Measurements from ENCODE around the gene HNF1B. TPM values are rescaled to one million over a fixed set of nuclear protein-coding genes. Genes with fewer than 3 reads are reported as not detected.

The HNF1B gene
- total RNA-seq, 6 donors from 2014 or later, result 14.4 to 31.4 (median 16.0) TPM

GRCh38 chr17:37740915-37741314 lies 3.9 kb downstream of the HNF1B start:
- Histone ChIP-seq H3K4me3 (peak overlapping the region in 1 of 4 donors; percentile 54), H3K27ac (peak overlapping the region; percentile 19 to 86 (median 84)), H3K4me1 (peaks cover 29 to 43% (median 35%) of the 10 kb centered on the region in 4 donors), H3K36me3 (no peaks in the 10 kb centered on the region), H3K27me3 (peaks cover 0 to 54% (median 24%) of the 10 kb centered on the region in 4 donors), H3K9me3 (no peaks in the 10 kb centered on the region)
- TF ChIP-seq CTCF (IDR thresholded peaks at IDR 0.05), result no peak
- TF ChIP-seq EP300 (IDR thresholded peaks at IDR 0.05), result no peak
- TF ChIP-seq POLR2A (IDR thresholded peaks at IDR 0.05), result no peak
- TF ChIP-seq POLR2AphosphoS5 (IDR thresholded peaks at IDR 0.05), result no peak
- WGBS, 2 donors, result 22 to 24% methylated on average over 4 of the region's 4 CpGs
- DNase-seq (no peak), ATAC-seq (ENCODE audit: low FRiP score in 2 of 2) (no peak)

GRCh38 chr17:37737971-37738370 lies 6.9 kb downstream of the HNF1B start:
- peaks cover 13 to 17% (median 16%) of the 10 kb centered on the region in 4 donors for H3K4me1 ChIP-seq
- H3K36me3 ChIP-seq, result no peaks in the 10 kb centered on the region
- ATAC-seq (ENCODE audit: low FRiP score in 2 of 2), result no peak
- peaks cover 0 to 29% (median 13%) of the 10 kb centered on the region in 4 donors for H3K27me3 ChIP-seq
- WGBS, 2 donors, result 49 to 67% methylated on average over 2 of the region's 2 CpGs
- H3K9me3 ChIP-seq, result no peaks in the 10 kb centered on the region
- TF ChIP-seq POLR2AphosphoS5 (IDR thresholded peaks at IDR 0.05), result no peak
- no peak overlapping the region for H3K4me3 ChIP-seq
- no peak for DNase-seq
- no peak overlapping the region for H3K27ac ChIP-seq

- no peak overlapping the region for H3K27ac ChIP-seq
- no peaks in the 10 kb centered on the region for H3K36me3 ChIP-seq
Observed at GRCh38 chr17:37737081-37737480, 7.8 kb downstream of the HNF1B start.

GRCh38 chr17:37736428-37736827 lies 8.4 kb downstream of the HNF1B start:
- Histone ChIP-seq H3K27ac (no peak overlapping the region), H3K36me3 (no peaks in the 10 kb centered on the region), H3K27me3 (peaks cover 0 to 17% (median 7%) of the 10 kb centered on the region in 4 donors), H3K9me3 (no peaks in the 10 kb centered on the region), H3K4me3 (no peak overlapping the region), H3K4me1 (peaks cover 0 to 5% (median 3%) of the 10 kb centered on the region in 4 donors)
- WGBS, 2 donors, result 30 to 82% methylated on average over 2 to 6 of the region's 6 CpGs
- no peak for TF ChIP-seq EP300 (IDR thresholded peaks at IDR 0.05)
- no peak for TF ChIP-seq POLR2A (IDR thresholded peaks at IDR 0.05)
- TF ChIP-seq POLR2AphosphoS5 (IDR thresholded peaks at IDR 0.05), result no peak
- TF ChIP-seq CTCF (IDR thresholded peaks at IDR 0.05), result no peak
- ATAC-seq (ENCODE audit: low FRiP score in 2 of 2) (no peak), DNase-seq (no peak)

More at GRCh38 chr17:37737081-37737480, 7.8 kb downstream of the HNF1B start:
- 93 to 100% methylated on average over 1 of the region's 1 CpG for WGBS, 2 donors
- DNase-seq, result no peak
- Histone ChIP-seq H3K4me1 (peaks cover 4 to 9% (median 8%) of the 10 kb centered on the region in 4 donors), H3K9me3 (no peaks in the 10 kb centered on the region), H3K27me3 (peaks cover 0 to 20% (median 9%) of the 10 kb centered on the region in 4 donors), H3K4me3 (no peak overlapping the region)
- ATAC-seq (ENCODE audit: low FRiP score in 2 of 2), result no peak
- no peak for TF ChIP-seq POLR2AphosphoS5 (IDR thresholded peaks at IDR 0.05)
- no peak for TF ChIP-seq EP300 (IDR thresholded peaks at IDR 0.05)
- TF ChIP-seq POLR2A (IDR thresholded peaks at IDR 0.05), result no peak
- no peak for TF ChIP-seq CTCF (IDR thresholded peaks at IDR 0.05)

GRCh38 chr17:37735165-37735564 lies 9.7 kb downstream of the HNF1B start:
- DNase-seq (no peak), ATAC-seq (ENCODE audit: low FRiP score in 2 of 2) (no peak)
- Histone ChIP-seq H3K4me1 (peaks cover 0 to 5% (median 0%) of the 10 kb centered on the region in 4 donors), H3K27ac (no peak overlapping the region), H3K4me3 (no peak overlapping the region), H3K36me3 (no peaks in the 10 kb centered on the region), H3K27me3 (peaks cover 0 to 14% (median 4%) of the 10 kb centered on the region in 4 donors), H3K9me3 (no peaks in the 10 kb centered on the region)
- 51 to 67% methylated on average over 4 of the region's 4 CpGs for WGBS, 2 donors
- TF ChIP-seq EP300 (IDR thresholded peaks at IDR 0.05) (no peak), CTCF (IDR thresholded peaks at IDR 0.05) (no peak), POLR2AphosphoS5 (IDR thresholded peaks at IDR 0.05) (no peak), POLR2A (IDR thresholded peaks at IDR 0.05) (no peak)
